Erythroblast (primary cell): Measurements from ENCODE around the gene BICRA.

Experiments used
- GATA1 ChIP-seq: IDR thresholded peaks from 2 replicates; pipeline ENCODE4 v1.6.1; 2011; ENCODE audit warnings: low read depth, mild to moderate bottlenecking, control low read depth, low read length, moderate library complexity
- POLR2A ChIP-seq: IDR thresholded peaks from 2 replicates; pipeline ENCODE4 v1.6.1; 2011; ENCODE audit warnings: mild to moderate bottlenecking, low read length

GRCh38 chr19:47740866-47741519 is 132.1 kb downstream of the BICRA start:
- TF ChIP-seq POLR2A (no peak), GATA1 (no peak)
